Stimulated activated CD8-positive, alpha-beta memory T cell treated with anti-CD3 and anti-CD28 coated beads, Interleukin-12 subunit alpha, Interleukin-12 subunit beta, amount 100 ng/mL, for 1 hour (primary cell): ENCODE data around the gene GORASP1.

ENCODE experiments used
- DNase-seq: peaks from one replicate; pipeline ENCODE4 v3.0.0-alpha.2; 2020; ENCODE audit warnings: low read depth

GORASP1 gene

DNA sequence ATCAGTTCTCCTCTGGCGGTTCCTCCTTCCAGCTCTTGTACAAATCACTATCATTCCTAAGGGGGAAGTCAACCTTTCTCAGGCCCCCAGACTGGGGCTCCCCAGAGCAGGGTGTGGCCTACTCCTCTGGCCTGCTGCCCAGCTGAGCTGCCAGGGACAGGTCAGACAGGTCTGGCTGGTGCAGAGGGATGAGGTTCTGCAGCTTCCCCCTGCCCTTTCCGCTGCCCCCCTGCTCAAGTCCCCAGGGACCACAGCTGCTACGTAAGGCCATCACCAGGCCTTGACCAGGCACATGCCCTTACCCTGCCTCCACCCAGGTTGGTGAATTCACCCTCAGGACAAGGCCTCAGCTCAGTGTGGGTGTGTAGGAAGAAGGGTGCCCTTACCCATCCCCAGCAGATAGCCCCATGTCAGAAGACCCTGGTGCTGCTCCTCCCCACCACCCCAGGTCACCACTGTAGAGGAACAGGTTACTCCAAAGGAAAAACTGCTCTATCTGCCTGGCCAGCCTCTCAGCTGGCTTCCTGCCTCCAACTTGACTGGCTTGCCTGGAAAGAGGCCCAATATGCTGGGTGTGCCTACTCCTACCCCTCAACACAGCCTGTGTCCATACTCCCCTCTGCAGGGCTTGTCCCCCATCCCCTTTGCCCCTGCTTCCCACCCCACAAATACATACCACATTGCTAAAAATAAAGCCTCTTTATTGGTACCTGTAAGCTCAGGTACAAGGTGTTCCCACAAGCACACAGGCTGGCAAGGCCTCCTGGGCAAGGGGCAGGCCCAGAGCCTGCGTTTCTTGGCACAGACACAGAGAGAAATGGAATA lies 34.0 kb upstream of the GORASP1 start:
- DNase-seq, result no peak

DNA sequence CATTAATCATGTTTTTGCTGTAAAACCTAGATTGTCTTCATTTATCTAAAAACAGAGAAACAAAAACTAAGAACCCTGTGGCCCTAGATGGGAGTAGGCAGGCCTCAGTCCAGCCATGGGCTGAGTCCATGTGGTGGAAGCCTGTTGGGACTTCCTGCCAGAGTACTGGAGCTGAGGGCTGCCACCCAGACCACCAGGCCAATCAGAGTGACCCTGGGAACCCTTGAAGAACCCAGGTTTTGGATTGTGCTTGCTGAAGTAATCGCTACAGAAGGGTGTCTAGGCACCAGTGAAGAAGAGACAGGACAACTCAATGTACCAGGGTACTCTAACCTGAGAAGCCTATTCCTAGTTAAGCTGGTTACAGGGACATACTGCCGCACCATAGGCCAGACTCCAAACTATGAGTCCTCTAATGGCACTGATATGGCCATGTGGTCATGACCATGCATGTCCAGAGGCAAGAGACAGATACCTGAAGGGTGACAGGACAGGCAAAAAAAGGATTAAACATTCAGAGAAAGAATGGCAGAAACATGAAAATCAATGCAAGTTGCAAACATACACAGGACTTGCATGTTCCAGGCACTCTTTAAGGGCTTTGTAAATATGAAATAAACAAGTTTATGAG lies 33.0 kb upstream of the GORASP1 start:
- DNase-seq, result no peak

DNA sequence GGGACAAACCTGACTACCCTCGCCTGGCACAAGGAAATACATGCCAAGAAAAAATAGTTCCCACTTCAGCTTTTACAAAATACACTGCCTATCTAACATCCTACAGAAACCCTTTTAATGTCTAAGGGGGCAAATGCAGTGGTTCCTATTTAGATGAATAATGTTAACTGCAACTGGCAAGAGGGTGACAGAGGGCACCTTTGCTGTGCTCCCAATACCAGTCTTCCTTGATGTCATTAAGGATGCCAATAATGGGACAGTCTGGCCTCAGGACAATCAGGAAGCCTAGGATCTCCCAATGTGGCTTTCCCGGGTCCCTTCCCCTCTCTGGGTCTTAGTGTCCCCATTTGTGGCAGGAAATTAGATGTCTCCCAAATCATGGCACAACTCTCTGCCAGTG lies 32.0 kb upstream of the GORASP1 start:
- DNase-seq, result no peak

DNA sequence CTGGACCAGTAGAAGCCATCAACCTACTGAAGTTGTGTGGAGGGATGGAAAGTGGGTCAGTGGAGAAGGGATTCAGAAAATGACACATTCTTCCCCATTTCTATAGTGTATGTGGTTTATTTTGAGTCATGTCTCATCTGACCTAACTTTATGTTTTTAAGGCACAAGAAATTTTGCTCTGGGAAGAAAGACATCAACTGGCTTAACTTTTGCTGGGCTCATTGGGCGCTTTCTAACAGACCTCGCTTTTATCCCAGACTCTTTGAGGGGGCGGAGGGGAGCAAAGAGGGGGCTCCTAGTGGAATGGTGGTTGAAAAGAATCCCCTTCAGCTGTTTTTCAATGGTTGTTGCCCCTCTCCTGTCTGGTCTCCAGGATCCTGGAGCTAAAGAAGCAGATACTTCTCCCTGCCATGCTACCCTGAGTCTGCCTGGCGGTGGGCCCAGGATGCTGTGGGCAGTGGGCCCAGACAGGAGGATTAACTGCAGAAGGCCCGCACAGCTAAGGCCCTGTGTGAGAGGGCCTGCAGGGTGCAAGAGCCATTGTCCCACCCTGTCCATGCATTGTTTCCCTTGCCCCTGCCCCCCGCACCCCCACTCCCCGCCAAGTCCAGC lies 31.5 kb upstream of the GORASP1 start:
- no peak for DNase-seq

DNA sequence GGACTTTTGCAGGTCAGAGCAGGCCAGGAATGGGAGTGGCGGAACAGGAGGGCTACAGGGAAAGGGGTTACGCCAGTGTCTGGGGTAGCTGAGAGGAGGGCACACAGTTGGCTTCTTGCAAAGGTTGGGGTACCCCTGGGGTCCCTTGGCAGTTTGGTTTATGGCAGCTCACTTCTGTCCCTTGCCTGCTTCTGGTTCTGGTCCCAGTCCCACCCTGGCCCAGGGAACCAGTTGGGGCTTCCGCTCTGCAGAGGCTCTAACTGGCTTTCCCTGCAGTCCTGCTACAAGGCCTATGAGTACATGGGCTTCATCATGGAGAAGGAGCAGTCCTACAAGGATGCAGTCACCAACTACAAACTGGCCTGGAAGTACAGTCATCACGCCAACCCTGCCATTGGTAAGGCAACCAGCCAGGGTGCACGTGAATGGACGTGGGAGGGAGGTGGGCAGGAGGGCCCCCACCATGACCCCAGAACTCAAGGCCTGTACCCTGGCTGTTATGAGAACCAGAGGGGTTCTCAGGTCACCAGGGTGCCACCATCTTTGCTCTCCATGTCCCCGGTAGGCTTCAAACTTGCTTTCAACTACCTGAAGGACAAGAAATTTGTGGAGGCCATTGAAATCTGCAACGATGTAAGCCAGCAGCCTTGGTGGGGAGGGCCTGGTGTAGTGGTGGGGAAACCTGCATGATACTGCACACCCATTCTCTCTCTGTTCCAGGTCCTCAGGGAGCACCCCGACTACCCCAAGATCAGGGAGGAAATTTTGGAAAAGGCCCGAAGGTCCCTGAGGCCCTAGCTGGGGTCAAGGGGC lies 30.8 kb upstream of the GORASP1 start:
- DNase-seq, result no peak

DNA sequence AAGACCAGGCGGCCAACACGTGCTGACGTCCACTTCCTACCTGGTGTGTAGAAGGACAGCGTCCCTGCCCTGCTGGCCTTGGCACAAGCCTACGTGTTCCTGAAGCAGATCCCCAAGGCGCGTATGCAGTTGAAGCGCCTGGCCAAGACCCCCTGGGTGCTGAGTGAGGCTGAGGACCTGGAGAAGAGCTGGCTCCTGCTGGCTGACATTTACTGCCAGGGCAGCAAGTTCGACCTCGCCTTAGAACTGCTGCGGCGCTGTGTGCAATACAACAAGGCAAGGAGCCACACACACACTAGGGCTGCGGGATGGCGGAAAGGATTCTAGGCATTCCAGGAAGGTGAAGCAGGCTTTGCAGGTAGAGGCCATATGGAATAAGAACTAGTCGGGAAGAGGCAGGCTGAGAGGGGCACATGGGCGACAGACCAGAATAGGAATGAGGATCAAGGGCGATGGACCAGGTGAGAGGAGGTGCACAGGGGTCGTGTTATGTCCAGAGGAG lies 30.1 kb upstream of the GORASP1 start:
- no peak for DNase-seq

DNA sequence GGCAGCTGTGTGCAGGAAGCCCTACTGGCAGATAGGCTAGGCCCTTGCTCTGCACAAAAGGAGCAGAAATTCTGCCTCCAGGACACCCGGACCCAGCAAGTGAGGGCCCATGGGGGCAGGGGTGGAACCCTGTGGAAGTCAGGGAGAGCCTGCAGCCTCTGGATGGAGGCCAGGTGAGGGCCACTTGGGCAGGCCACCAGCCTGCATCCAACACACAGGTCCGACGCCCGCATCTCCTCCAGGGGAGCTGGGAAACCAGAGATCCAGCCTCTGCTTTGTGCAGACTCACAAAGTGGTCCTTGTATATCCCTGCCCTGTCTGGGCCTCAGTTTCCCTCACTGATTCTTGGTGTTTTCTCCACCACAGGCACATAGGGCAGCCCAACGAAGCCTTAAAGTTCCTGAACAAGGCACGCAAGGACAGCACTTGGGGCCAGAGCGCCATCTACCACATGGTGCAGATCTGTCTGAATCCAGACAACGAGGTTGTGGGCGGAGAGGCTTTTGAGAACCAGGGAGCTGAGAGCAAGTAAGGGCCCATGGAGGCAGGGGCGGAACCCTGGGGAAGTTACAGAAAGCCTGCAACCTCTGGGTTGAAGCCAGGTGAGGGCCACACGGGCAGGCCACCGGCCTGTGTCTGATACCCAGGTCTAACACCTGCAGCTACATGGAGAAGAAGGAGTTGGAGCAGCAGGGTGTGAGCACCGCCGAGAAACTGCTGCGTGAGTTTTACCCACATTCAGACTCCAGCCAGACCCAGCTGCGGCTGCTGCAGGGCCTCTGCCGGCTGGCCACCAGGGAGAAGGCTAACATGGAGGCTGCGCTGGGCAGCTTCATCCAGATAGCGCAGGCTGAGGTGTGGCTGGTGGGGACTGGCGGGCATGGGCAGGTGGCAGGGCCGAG lies 29.4 kb upstream of the GORASP1 start:
- no peak for DNase-seq

DNA sequence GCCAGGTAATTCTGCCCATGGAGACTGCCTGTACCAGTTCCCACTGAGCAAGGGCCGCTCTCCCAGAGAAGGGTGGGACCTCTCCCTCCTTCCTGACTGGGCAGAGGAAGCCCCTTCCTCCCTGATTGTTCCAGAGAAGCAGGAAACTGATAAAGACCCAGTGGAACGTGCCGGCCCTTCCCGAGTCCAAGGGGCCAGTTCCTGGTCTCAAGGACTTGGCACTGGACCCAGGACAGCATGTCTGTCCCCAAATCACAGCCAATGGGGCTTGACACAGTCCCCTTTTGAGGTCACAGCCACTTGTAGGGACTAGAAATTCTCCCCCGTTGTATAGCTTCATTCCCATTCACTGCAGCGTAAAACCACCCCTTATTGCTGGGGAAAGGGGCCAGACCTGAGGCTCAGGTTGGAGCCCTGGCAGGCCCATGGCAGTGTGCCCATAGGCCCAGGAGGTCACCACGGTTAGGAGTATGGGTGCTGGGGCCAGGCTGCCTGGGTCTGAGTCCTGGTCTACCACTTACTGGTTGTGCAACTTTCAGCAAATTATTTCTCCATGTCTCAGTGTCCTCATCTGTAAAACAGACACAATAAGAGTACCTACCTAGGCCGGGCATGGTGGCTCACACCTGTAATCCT lies 27.9 kb upstream of the GORASP1 start:
- no peak for DNase-seq

DNA sequence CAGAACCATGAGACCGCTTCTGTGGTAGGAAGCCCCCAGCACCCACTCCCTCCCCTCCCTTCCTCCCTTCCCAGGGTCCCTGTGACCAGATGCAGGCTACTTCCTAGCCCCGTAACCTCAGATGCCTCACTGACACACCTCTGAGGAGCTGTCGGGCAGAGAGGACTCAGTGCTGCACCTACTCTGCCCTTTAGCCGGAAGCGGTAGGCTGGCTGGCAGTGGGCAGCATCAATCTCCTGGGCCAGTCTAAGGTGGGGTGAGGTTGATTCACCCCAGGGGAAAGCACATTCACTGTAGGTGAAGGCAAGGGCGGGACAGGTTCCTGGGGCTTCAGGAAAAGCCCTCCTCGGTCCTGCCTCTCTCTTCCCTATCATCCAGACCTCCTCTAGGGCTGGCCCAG lies 26.9 kb upstream of the GORASP1 start:
- no peak for DNase-seq

DNA sequence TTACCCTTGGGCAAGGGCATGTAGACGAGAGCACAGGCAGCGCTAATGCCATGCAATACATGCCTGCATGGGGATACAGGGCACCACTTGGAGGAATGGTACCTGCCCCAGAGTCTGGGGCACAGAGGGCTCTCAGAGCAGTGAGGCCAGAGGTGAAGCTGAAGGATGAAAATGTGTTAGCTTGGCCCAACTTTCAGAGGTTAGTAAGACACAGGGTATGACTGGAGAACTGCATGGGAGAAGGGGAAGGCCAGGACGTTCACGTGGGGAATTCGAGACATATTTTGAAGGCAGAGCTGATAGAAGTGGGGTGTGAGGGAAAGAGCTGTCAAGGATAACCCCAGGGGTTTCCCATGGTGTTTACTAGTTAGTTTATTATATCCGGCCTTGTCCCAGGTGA lies 26.4 kb upstream of the GORASP1 start:
- no peak for DNase-seq

DNA sequence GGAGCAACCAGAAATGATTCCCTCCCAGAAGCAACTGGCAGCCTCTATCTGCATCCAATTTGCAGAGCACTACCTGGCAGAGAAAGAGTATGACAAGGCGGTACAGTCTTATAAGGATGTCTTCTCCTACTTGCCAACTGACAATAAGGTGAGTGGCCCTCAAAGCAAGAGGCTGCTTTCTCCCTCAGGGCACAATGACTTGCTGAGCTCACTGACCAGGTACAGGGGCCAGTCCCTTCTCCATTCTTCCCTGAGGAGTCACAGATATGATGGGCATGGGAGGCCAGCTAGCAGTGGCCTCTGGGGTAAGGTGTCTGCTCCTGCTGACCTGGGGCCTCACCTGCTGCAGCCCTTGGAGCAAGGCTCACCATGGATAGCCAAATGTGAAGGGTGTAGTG lies 25.7 kb upstream of the GORASP1 start:
- no peak for DNase-seq

DNA sequence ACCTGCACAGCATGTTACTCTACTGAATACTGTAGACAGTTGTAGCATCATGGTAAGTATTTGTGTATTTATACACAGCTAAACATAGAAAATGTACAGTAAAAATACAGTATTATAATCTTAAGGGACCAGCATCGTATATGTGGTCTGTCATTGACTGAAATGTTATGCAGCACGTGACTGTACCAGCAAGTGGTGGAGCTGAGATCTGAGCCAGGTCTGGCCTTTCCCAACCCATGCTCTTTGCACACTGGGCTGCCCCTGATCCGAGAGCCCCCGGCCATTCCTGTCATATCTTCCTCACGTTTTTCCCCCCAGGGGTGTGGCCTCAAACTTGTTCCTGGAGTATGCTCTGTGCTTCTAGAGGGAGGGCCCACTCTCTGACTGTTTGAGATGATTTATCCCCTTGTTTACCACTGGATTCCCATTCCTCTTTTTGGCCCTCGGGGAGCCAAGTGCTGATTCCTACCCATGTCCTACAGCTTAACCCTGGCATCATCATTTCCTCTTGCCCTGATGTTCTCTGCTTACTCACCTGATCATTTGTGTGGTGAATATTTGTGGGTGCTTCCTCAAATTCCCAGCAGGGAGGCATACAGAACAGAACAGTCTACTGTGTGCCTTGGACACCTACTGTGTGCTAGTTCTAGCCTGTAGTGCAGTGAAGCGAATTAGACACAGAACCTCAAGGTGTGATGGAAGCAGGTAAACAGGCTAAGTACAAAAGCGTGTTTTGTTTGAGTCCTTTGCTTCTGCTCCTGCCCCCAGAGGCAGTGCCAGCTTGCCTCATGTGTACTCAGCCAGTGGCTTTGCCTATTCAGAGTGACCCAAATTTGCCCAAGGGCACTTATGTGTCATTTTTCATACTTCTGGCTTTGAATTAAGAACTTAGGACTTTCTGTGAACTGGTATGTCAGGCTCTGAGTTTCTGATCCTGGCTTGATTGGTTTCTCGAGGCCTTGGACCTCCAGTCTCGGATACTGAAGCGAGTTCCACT lies 25.0 kb upstream of the GORASP1 start:
- no peak for DNase-seq

DNA sequence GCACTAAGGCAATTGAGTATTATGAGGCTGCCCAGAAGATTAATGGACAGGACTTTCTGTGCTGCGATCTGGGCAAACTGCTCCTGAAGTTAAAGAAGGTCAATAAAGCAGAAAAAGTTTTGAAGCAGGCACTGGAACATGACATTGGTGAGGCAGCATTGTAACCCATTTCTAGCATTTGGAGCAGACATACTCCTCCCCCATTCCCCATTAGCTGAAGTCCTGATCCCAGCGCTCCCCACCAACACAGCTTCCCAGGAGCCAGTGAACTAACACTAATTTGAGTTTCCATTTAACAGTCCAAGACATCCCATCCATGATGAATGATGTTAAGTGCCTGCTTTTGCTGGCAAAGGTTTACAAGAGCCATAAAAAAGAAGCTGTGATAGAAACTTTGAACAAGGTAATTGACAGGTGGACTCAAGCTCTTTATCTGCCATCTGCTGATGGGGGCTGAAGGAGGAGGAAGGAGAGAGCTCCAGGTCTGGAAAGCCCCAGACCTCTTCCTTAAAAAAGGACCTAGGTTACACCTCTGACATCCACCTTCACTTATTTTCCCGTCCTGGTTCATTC lies 23.4 kb upstream of the GORASP1 start:
- DNase-seq, result no peak

DNA sequence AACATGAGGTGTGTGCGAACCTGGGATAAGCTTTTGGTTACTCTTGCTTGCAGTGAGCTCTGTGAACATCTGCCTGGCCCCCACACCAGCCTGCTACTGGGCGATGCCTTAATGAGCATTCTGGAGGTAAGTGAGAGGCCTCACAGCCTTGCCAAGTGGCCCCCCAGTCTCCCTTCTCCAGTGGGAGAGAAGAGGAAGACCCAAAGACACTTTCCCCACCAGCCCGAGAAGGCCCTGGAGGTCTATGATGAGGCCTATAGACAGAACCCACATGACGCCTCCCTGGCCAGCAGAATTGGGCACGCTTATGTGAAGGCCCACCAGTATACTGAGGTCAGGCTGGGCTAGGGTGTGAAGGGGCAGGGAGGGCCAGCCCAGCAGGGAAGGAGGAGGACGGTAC lies 22.6 kb upstream of the GORASP1 start:
- no peak for DNase-seq

DNA sequence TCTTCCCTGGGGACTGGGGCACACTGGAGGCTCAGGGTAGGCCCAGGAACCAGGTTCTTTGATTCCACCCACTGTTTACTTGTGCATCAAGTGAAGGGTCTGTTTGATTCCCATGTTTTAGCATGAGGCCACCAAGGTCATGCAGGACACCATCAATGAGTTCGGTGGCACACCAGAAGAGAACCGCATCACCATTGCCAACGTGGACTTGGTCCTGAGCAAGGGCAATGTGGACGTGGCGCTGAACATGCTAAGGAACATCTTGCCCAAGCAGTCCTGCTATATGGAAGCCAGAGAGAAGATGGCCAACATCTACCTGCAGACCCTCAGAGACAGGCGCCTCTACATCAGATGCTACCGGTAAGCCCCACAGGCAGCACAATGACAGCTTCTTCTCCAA lies 21.5 kb upstream of the GORASP1 start:
- no peak for DNase-seq

DNA sequence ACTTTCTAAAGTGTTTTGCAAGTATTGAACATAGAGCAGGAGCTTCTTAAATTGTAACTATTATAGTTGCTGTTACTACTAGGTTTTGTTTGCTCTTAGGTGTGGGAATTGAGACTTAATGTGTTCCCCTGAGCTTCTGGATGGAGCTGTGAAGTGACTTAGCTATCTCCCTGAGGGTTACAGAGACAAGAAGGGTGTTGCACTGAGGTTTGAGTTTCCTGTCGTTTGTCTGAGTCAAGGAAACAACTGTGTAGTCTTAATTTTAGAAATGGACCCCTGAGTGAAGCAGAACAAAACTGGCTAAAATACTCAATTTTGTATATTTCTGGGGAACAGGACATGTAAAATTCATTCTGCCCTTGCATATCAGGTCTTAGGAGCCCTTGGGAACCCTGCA lies 20.5 kb upstream of the GORASP1 start:
- DNase-seq, result no peak

DNA sequence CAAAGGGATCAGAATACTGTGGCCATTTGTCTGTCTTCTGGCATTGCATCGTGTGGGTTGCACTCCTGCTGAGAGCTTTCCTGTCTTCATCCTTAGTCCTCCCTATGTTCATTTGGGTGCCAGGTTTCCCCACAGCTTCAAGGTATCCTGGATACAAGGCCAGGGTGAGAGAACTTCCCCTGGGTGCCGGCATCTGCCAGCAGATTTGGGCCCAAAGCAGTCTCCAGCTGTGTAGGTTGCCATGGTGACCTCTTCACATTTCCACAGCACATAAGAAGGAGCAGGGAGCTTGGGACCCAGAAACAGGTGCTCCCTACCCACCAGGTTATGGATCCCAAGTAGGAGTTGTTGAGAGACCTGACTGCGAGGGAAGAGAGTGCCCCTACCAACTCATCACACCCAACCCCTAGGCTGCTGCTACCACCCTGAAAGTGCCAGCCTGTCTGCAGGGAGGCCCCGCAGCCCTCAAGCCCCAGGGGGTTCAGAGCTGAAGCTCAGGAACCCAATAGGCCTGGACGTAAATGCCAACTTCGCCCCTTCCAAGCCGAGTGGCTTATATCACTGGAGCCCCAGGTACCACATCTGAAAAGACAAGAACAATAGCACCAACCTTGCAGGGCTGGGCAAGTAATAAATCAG lies 20.0 kb upstream of the GORASP1 start:
- no peak for DNase-seq

DNA sequence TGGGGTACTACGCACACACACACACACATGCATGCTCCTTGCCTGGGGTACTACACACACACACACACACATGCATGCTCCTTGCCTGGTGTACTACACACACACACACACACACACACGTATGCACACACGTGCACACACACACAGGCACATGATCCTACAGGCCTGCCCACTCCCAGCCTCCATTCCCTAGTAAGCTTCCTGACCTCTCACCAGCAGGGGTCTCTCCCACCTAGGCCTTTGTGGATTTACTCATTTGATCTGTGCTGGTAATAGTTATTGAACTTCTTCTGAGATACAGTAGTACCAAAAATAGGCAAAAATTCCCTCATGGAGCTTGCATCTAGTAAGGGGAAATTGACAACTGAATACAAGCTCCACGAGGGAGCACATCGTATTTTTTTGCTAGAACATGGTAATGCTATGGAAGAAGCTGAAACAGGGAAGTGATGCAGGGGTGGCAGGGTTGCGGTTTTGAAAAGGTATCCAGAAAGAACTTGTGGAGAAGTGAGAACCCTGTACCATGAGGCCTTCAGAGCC lies 19.2 kb upstream of the GORASP1 start:
- no peak for DNase-seq
